Measurements from ENCODE around the gene GTF2I.
"Not testable (repeated sequence)": the region's sequence is repeated elsewhere in the genome, so short reads cannot be mapped to it uniquely, and the experiment has no call there.

Gene GTF2I

DNA sequence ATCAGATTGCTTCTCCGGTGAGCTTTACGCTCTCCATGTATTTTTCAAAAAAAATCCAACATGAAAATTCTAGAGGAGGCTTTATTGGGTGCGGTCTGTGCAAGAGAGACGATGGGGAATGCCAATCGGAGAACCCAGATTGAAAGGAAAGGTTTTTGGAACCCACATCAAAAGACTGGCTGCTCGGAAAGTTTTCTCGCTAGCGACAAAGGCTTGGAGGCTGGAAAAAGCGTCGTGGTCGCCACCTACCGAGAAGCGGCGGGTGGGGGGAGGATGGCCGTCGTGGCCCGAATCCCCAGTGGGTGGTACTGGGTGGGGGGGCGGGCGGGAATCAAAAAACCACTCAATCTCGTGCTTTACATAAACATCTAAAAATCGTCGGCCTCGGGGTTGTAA lies 1.1 kb upstream of the GTF2I start:
- DNase-seq (ENCODE audit: low spot score): peak; percentile 52

DNA sequence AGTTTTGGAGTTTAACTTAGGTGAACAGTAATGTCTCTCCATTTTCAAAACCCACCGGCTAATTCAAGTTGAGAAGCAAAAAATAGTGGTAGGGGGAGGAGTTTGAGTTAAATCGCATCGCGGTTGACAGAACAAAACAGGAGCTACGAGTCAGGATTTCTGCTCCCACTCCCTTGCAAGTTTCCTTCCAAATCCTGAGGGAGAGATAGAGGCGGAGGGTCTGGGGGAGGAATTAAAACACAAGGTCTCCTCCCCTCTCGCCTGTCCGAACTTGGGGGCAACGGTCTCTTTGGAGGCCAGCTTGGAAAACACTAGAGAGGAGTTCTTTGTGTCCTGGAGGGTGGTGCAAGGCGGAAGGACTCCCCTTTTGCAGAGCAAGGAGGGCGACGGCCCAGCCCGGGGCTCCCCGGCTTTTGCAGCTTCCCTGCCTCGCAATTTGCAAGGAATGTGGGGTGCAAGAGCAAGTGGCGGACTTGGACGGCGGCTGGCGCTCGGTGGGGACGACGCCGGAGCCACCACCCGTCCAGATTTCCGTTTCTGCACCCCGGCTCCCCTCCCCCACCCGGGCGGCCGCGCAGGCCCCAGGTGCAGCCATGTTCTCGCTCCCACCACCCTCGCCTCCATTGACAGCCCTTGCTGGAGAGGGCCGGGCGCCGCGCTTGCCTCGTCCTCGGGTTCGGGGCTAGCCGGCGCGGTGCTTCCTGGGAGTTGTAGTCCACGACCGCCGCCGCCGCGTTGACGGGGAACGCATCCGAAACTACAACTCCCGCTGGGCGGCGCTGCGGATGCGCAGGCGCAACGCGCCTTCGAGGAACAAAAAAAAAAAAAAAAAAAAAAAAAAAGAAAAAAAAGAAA lies 454 bp upstream of the GTF2I start:
- DNase-seq (ENCODE audit: low spot score): peak; percentile 98

DNA sequence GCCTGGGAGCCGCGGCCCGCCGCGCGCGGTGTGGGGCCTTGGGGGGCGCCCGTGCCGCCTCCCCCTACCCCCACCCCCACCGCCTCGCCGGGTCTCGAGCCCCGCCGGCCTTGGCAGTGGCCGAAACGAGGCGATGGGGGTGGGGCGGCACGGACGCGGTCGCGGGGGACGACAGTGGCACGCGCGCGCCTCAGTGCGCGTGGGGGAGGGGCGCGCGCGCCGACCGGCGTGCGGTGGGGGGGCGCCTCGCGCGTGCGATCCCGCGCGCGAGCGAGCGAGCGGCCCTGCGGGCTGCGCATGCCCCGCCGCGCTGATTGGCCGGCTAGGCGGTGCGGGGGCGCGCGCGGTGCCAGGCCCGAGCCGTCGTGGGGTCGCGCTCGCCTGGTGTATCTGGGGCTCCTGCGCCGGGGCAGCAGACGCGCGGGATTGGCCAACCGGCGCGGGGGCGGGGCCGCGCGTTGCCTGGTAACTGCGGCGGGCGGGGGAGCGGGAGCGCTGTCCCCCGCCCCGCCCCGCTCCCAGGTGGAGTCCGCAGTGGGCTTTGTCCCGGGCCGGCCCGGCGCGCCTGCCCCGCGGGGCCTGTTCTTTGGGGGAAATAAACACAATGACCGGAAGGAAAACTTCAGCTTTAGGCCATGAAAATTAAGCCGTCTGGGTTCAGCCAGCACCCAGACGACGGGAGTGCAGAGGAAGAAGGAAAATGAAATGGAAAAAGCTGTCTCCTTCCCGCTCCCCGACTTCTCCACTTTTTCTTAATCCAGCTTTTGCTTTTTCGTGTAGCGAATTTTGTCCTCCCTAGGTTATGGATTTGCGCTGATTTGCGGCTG lies 873 bp downstream of the GTF2I start:
- DNase-seq (ENCODE audit: low spot score): peak; percentile 92

DNA sequence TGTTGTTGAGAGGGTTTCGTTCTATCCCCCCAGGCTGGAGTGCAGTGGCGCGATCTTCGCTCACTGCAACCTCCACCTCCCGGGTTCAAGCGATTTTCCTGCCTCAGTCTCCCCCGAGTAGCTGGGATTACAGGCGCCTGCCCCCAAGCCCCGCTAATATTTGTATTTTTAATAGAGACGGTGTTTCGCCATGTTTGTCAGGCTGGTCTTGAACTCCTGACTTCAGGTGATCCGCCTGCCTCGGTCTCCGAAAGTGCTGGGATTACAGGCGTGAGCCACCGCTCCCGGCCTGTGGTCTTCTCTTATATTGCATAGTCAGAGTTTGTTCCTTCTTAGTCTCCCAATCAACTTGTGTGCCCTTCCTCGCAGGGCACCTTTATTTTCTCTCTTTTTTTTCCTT lies 2.7 kb downstream of the GTF2I start:
- not testable (repeated sequence) for DNase-seq (ENCODE audit: low spot score)

DNA sequence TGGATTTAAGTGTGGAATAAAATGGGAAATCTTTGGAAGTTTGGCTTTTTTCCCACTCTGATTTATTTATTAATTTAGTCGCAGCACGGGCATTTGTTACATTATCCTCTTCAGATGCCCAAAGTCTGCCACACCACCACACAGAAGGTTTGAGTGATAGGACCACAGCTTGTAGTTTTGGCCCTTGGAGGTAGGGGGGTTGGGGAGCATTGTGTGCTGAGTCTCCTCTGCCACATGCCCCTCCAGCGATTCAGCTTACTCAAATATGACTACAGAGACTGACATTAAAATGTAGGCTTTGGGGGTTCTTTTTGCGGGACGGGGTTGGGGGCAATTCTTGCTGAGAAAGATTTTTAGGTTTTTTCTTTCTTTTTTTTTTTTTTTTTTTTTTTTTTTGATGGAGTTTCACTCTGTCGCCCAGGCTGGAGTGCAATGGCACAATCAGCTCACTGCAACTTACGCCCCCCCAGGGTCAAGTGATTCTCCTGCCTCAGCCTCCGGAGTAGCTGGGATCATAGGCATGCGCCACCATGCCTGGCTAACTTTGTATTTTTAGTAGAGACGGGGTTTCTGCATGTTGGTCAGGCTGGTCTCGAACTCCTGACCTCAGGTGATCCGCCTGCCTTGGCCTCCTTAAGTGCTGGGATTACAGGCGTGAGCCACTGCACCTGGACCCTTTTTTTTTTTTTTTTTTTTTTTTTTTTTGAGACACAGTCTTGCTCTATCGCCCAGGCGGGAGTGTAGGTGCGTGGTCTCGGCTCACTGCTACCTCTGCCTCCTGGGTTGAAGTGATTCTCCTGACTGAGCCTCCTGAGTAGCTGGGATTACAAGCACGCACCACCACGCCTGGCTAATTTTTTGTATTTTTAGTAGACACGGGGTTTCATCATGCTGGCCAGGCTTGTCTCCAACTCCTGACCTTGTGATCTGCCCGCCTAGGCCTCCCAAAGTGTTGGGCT lies 4.6 kb downstream of the GTF2I start:
- not testable (repeated sequence) for DNase-seq (ENCODE audit: low spot score)

DNA sequence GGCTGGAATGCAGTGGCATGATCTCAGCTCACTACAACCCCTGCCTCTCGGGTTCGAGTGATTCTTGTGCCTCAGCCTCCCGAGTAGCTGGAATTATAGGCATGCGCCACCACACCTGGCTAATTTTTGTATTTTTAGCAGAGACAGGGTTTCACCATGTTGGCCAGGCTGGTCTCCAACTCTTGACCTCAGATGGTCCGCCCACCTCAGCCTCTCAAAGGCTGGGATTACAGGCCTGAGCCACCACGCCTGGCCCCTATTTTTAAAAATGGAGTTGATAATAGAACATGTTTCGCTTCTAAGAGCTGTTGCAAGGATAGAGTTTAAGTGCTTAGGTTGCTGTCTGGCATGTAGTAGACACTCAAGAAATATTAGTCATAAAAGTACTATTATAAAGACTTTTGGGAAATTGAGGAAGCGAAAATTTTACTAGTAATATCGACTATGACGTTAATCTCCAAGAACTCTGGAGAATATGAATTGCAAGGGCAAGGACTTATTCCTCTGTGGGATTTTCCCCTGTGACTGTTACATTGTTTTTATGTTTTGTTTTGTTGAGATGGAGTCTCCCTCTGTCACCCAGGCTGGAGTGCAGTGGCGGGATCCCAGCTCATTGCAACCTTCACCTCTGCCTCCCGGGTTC lies 7.9 kb downstream of the GTF2I start:
- DNase-seq (ENCODE audit: low spot score): no peak

DNA sequence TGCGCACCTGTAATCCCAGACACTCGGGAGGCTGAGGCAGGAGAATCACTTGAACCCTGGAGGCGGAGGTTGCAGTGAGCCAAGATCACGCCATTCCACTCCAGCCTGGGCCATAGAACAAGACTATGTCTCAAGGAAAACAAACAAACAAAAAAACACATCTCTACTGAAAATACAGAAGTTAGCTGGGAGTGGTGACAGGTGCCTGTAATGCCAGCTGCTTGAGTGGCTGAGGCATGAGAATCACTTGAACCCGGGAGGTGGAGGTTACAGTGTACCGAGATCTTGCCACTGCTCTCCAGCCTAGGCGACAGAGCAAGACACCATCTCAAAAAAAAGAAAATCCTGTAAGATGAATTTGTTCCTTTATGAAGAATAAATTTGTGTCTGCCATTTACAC lies 9.5 kb downstream of the GTF2I start:
- not testable (repeated sequence) for DNase-seq (ENCODE audit: low spot score)

DNA sequence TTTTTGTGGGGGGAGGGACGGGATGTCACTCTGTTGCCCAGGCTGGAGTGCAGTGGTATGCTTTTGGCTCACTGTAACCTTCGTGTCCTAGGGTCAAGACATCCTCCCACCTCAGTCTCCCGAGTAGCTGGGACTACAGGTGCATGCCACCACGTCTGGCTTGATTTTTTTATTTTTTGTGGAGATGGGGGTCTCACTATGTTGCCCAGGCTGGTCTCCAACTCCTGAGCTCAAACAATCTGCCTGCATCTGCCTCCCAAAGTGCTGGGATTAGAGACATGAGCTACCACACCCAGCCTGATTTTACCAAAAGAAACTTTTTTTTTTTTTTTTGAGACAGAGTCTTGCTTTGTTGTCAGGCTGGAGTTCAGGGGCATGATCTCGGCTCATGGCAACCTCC lies 10.0 kb downstream of the GTF2I start:
- not testable (repeated sequence) for DNase-seq (ENCODE audit: low spot score)

DNA sequence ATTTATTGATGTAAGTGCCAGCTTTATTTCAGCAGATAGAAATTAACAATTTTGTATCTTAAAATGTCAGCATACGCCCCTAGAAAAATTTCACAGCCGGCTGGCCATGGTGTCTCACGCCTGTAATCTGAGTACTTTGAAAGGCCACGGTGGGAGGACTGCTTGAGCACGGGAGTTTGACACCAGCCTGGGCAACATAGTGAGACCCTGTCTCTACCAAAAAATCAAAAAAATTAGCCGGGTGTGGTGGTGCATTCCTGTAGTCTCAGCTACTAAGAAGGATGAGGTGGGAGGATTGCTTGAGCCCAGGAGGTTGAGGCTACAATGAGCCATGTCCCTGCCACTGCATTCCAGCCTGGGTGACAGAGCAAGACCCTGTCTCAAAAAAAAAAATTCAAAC lies 14.1 kb downstream of the GTF2I start:
- DNase-seq (ENCODE audit: low spot score): no peak

DNA sequence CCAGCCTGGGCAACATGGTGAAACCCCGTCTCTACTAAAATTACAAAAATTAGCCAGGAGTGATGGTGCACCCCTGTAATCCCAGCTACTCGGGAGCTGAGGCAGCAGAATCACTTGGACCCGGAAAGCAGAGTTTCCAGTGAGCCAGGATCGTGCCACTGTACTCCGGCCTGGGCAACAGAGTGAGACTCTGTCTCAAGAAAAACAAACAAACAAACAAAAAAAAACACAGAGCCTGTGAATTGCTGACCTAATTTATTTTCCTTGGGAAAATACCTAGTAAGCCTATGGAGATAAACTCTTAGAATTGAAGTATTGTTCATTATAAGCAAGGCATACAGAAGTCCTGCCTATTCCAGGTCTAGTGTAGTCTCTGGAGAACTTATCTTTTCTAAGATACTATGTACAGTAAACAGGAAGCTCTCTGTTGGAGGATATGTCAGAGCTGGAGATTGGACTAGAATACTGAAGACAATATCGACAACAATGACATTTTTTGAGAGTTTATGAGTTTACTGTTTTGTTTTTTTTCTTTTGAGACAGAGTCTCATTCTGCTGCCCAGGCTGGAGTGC lies 14.9 kb downstream of the GTF2I start:
- DNase-seq (ENCODE audit: low spot score): no peak

DNA sequence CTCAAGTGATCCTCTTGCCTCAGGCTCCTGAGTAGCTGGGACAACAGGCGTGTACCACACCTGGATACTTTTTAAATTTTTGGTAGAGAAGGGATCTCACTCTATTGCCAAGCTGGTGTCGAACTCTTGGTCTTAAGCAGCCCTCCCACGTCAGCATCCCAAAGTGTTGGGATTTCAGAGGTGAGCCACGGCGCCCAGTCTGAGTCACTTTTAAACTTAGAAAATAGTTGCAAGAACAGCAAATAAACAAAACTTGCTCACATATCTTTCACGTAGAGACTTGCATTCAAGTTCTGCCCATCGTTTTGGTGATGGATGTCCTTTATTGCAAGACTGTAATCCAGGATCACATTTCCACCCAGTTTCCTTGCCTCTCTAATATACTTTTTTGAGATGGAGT lies 16.6 kb downstream of the GTF2I start:
- no peak for DNase-seq (ENCODE audit: low spot score)

DNA sequence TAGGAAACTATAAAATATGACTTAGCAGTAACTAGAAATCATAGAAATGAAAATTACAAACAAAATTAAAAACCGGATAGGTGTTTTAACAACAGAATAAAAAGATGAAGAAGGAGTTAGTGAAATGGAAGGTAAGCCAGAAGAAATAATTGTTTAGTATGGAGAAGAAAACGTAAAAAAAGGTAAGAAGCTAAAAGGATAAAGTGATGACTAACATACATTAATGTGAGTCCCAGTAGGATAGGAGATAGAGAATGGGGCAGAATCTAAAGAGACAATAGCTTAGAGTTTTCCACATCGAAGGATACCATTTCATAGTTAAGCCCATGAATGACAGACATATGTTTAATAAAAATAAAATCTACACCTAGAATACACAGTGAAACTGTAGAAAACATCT lies 25.3 kb downstream of the GTF2I start:
- no peak for DNase-seq (ENCODE audit: low spot score)

DNA sequence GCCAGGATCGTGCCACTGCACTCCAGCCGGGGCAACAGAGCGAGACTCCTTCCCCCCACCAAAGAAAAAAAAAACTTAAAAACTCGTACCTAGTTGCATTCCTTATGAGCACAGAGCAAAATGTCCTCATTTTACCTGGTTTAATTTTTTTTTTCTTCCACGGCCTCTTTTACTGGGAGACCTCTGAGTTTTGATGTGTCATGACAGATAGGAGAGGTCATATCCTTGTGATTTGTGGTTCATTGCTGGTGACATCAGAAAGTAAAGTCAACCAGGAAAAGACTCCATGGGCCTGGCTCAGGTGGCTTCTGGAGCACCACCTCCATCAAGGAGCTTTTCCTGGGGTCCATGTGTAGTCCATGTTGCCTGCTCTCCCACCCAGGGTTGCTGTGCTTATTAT lies 26.3 kb downstream of the GTF2I start:
- DNase-seq (ENCODE audit: low spot score): no peak

DNA sequence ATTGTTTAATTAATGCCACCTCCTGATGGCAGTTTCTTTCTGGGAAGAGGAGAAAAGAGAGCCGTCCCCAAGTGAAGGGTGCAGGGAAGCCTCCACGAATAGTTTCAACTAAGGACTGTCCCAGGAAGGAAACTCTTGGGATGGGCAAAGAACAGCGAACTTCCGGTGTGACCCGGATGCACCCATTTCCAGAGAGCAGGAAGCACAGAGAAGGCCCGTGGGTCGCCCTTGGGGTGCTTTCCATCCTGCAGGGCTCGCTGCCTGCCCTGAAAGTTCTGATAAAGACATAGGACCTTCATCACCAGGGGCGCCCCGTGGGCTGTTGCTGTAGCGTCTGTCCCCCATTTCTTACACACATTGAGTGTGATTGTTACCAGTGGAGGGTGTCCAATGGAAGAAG lies 27.0 kb downstream of the GTF2I start:
- no peak for DNase-seq (ENCODE audit: low spot score)

DNA sequence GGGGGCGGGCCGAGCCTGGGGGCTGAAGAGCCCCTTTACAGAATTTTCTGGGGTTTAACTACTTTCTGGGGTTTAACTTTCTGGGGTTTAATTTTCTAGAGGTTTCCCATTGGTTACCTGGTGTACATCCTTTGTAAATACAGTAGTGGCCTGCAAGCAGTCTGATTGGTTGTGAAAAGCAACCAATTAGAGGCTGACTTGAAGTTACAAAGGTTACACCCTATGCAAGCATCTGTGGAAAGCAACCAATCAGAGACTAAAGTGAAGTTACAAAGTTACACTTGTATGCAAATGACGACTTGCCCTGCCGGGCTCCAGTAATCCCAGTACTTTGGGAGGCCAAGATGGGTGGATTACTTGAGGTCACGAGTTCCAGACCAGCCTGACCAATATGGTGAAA lies 27.4 kb downstream of the GTF2I start:
- no peak for DNase-seq (ENCODE audit: low spot score)

DNA sequence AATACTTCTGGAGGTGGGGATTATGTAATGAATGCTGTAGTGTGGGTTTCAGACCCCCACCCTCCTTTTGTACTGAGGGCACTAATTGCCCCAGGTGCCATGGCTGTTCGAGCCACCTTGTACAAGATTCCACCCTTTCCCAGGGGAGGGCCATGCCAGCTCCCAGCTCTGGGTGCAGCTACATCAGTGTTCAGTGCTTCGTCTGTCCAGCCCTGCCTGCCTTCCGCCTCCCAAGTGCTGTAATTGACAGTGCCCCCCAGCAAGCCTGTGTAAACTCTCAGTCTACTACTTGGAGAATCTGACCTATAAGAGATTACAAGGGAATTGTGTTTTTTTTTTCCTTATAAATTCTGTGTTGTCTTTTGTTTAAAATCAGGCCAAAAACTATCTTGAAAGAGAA lies 33.0 kb downstream of the GTF2I start:
- no peak for DNase-seq (ENCODE audit: low spot score)

DNA sequence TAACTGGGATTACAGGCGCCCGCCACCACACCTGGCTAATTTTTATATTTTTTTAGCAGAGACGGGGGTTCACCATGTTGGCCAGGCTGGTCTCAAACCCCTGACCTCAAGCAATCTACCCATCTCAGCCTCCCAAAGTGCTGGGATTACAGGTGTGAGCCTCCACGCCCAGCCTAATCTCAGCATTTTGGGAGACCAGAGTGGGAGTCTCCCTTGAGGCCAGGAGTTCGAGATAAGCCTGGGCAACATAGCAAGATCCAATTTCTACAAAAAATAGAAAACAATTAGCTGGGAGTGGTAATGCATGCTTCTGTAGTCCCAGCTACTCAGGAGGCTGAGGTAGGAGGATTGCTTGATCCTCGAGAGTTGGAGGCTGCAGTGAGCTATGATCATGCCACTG lies 46.9 kb downstream of the GTF2I start:
- not testable (repeated sequence) for DNase-seq (ENCODE audit: low spot score)

DNA sequence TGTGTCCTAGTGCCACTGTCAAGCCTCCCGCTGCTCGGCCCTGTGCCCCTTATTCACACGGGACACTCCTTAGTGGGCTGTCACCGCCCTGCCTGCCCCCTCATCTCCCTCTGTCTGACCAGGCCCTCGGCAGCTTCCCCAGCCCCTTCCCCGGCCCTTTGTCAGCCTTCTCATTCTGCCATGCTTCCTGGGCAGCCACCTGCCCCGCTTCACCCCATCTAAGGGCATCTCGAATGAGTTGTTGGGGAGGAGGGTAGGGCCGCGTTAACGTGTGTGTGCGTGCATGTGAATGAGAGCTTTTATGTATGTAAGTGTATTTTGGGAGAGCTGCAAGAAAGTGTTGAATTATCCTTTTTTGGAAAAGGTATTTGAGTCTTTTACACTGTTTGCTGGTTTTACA lies 49.7 kb downstream of the GTF2I start:
- no peak for DNase-seq (ENCODE audit: low spot score)

DNA sequence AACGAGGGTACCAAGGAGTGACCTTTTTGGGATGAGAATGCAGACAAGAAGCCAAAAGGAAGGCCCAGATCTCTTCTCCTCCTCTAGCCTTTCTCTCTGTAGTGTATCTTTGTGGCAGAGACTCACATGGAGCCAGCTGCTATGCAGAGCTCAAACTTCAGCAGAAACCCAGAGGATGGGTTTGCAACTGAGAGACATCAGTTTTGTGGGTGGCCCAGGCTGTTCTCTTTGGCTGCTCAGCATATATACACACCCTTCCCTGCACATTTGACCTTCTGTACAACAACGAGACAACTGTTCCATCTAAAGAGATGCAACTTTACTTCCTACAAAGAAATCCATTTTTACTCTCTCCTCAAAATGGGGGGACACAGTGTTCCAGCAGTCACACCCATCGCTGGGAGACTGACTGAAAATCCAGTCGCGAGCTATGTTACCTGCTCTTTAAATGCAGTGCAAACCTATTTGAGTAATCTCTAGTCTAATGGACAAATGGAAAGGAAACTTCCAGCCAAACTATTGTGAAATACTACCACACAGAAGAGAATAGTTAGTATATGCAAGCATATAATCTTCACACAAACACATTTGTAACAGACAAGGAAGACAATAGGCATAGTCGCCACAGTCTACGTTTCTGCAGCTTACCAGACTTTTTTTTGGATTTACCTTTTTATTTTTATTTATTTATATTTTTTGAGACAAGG lies 51.2 kb downstream of the GTF2I start:
- DNase-seq (ENCODE audit: low spot score): no peak
